NCI-H526 (cell line): ENCODE results near the gene PPP1R9A.

ENCODE experiments used
- DNase-seq, 2 experiments: peaks; one replicate each; lab custom pipeline; 2025; lab: John Stamatoyannopoulos, UW

The PPP1R9A gene

DNA sequence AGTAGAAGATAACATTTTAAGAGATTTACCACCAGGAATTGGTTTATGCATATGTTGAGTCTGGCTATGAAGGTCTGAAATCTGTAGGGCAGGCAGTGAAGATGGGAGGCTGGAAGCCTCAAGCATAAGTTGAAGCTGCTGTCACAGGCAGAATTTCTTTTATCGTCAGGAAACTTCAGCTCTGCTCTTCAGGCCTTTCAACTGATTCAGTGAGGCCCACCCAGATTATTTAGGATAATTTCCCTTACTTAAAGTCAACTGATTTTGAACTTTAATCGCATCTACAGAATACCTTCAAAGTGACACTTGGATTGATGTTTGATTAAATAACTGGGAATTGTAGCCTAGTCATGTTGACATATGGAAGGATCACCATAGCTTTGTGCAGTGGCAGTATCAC lies 190.5 kb downstream of the PPP1R9A start:
- DNase-seq = no peak

DNA sequence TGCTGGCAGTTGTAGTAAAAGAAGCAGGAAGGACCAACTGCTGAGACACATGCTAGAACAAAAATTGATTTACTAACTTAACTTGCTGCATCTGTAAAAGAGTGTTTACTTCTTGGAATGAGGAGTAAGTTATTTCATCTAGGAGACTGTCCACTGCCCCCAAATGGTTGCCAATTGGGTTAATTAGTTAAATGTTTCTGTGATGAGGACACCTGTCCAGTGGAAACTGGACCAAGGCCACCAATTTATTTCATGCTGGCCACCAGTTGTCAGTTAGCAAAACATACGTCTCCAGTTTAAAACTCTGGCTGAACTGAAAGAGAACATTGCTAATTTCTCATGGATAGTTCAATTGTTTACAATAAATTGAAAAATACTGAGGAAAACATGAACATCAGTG lies 191.7 kb downstream of the PPP1R9A start:
- DNase-seq = no peak

DNA sequence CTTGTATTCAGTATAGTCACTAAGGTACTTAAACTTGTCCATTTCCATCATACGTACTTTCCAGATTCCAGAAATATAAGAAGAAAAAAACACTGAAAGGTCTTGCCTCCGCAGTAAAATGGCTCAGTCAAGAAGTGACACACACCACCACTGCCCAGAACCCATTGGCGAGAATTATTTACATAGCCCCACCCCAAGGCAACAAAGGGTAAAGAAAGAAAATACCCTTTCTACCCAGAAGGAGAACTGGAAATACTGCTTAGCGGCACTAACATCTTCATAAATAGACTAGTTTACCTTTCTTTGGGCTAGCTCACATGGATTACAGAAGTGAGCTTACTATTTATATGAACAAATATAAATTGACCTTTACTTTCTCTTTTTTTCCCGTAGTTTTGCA lies 194.0 kb downstream of the PPP1R9A start:
- no peak for DNase-seq

DNA sequence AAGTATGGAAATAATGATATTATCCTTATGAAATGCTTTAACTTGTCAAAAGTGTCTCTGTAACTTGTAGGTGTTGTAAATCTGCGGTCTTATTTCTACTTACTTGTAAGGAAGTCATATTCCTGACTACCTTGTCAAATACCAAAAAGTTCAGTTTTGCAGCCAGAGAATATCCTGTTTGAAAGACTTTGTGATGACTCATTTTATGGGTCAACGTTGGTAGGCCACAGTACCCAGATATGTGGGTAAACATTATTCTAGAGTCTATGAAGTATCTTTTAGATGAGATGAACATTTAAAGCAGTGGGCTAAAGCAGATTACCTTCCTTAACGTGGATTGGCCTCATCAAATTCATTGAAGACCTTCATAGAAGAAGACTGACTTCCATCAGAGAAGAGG lies 195.3 kb downstream of the PPP1R9A start:
- no peak for DNase-seq

DNA sequence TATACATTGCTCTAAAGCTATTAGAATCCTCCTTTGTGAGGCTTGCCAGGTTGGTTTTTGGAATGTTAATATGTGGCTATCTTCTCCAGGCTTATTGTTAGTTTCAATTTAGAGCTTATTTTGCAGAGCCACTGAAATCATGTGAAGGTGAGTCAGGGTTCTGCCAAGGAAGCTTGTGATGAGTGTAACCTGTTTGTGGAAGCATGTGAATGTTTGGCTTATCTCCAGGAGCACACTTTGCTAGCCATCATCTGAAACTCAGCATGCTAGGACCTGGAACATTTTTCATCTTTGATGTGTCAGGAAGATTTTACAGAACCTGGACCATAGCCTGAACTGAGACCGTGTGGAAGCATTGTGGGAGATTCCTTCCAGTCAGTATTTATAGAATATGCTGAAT lies 197.3 kb downstream of the PPP1R9A start:
- no peak for DNase-seq

DNA sequence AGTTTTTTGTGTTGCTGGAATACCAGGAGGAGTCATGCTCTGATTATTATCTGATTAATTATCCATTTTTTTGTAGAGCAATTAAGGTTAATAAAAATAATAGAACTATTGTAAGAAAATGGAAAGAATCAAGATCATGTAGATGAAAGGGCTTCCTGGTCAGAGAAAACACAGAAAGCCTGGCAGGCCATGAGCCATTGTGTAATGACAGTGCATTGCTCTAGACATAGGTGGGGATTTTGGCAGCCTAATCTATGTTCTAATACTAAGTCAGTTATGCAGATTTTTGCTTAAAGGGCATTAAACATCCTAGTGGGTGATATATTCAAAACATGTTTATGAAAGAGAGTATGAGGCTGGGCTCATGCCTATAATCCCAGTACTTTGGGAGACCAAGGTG lies 198.2 kb downstream of the PPP1R9A start:
- DNase-seq = no peak

DNA sequence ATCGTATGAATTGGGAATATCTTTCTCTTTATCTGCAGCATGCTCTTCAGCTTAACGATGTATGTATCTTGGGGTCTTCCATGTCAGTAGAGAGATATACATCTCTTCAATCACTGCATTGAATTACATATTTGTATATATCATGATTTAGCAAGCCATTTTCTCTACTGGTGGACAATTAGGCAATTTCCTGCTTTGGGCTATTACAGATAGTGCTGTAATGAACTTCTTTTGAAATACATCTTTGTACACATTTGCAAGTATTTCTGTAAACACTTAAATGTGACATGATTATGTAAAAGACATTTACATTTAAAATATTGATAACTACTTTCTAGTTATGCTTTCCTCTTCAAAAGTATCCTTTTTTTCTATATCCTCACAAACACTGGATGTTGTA lies 199.0 kb downstream of the PPP1R9A start:
- no peak for DNase-seq

DNA sequence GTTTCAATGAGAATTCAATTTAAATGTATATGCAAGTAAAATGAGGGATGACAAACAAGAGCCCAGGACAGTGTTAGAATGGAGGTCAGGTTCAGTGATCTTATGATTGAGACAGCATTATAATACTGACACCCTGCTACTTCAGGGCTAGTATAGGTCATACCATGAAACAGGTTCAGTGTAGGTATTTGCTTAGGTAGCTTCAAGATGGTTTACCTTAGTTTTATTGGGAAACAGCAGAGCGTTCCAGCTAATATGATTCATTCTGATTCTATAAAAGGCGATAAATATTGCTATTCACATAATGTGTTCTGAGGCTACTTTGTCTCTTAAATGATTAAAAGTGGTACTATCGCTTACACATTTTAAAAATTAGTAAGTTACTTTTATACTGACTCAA lies 203.3 kb downstream of the PPP1R9A start:
- DNase-seq = no peak

DNA sequence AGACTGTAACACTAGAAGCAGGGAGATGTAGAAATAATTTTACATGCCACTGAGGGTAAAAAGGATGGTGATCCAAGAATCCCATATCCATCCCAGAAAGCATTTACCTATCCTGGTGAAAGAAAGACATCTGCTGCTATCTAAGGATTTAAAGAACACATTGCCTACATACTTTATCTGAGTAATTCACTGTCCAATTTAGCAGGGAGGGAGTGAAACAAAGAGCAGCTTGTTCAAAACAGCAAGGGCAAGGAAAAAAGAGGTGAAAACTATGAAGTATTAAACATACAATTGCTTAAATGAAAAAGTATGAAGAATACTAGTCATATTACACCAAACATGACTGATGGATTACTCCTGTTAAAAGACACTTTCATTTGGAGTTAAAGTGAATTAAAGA lies 206.2 kb downstream of the PPP1R9A start:
- no peak for DNase-seq

DNA sequence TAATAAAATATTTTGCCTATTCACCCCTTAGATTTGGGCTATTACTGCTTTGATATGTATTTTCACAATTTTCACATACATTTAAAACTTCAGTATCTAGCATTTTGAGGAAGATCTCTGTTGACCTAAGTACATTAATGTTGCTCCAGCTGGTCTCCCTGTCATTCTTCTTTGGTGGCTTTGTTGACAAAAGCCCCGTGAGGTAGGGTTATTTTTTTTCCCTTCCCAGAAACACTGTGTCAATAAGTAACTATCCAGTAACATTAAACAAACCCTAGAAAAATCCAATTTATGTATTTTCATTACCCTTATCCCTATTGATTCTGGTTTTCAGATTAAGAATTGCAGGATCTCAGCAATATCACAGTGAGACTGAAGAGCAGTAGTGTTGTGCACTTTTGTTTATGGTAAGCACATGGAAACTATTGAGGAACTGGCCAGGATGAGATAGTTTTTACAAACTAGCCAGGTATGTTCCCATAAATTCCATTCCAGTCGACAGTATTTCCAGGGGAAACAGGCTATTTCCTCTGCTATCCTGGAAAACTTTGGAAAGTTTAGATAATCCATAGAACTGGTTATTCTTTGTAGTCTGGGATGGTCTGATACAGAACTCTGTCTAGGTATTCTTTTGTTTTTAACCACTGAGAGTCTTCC lies 218.8 kb downstream of the PPP1R9A start:
- DNase-seq = no peak

DNA sequence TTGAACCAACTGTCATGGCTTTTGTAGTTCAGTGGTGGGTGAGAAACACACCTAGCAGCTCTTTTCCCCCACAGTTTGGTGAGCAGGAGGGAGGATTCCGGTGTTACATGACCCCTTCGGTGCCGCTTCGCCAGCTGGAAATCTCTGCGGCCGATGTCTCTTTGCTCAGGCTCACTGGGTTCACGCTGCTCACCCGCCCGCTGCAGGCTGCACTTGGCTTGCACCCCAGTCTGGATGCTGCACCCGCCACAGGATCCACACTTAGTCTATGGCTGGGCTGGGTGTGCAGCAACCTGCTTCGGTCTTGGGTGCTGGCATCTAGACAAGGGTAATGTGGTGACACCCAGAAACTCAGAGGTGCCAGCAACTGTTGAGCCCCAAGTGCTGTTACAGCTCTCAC lies 225.1 kb downstream of the PPP1R9A start:
- no peak for DNase-seq

DNA sequence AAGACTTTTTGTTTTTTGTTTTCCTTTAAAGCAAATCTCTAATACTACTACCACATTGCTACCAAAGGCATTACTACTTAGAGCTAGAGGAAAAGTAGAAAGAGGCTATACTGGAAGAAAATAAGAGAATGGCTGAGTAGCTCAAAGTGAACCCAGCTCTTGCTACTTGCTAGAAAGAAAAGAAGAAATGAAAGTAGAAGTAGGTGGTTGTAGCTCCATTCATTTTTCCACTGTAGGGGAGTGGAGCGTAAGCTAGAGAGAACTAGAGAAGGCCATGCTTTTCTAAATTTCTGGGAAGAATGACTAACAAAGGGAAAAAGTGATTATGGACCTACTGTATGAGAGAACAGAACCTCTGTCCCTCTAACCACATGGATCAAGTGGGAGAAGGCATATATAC lies 232.5 kb downstream of the PPP1R9A start:
- no peak for DNase-seq

DNA sequence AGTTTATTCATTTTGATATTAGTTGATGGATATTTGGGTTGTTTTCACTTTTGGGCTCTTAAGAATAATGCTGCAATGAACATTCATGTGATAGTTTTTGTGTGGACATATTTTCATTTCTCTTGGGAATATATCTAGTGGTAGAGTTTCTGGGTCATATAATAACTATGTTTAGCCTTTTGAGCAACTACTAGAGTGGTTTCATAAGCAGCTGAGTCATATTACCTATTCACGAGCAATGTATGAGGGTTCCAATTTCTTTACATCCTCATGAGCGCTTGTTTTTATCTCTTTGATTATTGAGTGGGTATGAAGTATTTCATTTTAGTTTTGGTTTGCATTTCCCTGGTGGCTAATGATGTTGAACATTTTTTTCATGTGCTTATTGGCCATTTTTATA lies 234.4 kb downstream of the PPP1R9A start:
- no peak for DNase-seq

DNA sequence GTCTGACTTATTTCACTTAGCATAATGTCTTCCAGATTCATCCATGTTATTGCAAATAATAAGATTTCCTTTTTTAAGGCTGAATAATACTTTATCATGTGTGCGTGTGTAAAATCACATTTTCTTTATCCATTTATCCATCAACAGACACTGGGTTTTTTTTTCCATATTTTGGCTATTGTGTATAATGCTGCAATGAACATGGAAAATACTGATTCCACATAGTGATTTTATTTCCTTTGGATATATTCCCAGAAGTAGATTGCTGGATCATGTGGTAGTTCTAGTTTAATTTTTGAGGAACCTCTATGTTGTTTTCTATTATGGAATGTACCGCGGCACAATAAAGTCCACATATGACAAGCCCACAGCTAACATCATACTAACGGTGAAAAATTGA lies 236.9 kb downstream of the PPP1R9A start:
- no peak for DNase-seq

DNA sequence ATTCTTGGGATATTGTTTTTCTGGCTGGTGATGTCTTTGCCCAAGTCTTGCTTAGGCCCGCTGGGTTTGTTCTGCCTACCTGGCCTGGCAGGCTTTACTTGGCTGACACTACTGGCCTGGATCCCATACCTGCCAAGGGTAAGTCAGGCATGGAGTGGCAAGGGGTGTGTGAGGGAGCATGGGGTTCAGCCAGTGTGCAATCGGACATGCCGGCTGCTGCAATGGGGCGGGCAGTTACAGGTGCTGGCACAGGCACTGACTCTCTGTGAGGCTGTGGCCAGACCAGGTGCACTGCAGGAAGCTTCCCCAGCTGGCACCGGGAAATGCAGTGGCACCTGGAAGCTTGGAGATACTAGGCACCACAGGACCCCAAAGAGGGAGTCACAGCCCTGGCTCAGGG lies 248.6 kb downstream of the PPP1R9A start:
- no peak for DNase-seq

DNA sequence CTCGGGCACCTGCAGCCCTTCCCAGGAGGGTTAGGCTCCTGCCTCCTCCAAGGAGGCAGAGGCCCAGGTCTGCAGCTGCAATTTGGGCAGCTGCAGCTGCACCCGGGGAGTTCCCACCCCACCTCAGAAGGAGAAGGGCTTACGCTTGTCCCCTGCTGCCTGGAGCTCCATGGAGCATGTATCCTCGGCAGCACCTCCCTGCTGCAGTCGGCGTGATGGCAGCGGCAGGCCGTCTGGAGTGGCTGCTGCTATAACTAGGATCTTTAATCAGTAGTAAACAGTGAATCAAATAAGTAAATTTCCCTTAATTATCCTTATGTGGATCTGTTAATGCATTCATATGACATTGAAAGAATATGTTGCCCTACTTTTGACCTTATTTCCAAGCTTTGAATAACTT lies 250.0 kb downstream of the PPP1R9A start:
- no peak for DNase-seq

DNA sequence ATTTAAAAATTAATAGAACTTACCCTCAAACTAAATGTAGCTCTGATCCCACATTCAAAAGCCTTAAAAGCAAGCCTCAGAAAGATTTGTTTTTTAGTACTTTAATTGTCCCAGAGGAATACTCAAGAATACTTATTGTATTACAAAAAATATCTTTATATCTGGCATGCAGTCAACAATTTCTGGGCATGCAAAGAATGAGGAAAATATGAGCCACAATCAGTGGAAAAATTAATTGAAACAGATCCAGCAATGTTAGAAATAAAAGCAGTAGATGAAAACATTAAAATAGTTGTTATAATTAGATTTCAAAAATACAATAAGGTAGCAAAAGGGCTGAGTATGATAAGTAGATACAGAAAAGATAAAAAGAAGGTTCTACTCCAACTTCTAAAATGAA lies 262.3 kb downstream of the PPP1R9A start:
- no peak for DNase-seq

DNA sequence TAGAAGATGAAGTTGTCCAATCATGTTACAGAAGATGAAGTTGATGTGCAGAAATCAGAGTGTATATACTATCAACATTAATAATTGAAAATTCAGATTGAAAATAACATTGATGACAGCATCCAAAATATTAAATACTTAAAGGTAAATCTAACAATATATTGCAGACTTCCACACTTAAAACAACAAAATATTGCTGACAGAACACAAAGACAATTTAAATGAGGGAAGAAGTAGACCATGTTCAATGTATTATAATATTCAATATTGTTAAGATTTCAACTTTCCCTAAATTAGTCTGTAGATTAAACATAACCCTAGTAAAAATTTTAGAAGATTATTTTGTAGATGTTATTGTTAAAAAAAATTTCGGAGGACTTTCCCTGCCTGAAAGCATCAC lies 265.0 kb downstream of the PPP1R9A start:
- DNase-seq = no peak

DNA sequence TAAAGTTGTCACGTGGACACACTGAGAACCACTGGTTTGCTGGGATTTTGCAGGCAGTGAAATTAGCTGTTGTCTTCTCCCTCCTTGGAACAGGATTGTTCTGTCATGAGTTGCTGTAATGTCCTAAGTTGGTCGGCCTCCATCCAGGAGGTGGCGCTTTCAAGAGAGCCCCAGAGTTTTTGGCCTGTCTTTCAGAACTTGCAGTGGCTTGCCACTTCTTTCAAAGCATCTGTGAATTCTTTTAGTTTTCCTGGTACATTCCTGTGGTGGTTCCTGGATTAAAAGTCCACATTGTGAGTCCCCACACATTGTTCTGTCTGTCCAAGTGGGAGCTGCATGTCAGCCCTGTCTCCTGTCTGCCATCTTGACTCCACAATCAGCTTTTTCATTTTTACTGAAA lies 283.1 kb downstream of the PPP1R9A start:
- no peak for DNase-seq

DNA sequence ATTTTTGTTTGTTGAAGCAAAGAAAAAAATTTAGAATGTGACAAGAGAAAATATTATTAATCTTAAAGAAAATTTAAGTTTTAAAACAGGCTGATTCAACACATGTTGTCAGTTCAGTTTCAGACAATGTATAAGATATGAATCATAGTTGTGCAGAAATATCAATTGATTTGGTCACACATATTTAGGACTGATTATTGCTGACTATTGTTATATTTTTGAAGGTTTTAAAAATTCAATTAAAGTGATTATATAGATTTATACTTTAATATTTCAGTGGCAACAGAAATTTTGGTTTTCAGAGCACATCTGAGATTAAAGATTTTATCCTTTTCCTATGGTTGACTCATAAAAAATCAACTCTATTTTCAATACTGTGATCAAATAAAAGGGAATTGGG lies 284.4 kb downstream of the PPP1R9A start:
- no peak for DNase-seq

DNA sequence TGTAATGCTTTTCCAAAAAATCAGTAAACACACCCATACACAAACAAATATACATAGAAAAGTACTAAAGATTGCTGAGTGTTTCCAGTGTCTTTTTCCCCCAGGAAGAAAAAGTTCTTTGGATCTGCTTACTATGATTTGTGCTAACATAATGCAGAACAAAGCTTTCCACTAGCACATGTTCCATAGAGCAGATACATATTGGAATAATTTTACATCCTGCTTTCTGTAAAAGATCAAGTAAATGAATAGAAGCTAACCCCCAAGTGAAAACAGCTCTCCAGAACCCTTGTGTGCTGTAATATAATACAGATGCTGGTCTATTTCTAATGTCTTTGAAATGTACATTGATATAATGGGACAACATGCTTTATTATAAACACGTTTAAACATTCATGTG lies 291.5 kb downstream of the PPP1R9A start:
- no peak for DNase-seq

DNA sequence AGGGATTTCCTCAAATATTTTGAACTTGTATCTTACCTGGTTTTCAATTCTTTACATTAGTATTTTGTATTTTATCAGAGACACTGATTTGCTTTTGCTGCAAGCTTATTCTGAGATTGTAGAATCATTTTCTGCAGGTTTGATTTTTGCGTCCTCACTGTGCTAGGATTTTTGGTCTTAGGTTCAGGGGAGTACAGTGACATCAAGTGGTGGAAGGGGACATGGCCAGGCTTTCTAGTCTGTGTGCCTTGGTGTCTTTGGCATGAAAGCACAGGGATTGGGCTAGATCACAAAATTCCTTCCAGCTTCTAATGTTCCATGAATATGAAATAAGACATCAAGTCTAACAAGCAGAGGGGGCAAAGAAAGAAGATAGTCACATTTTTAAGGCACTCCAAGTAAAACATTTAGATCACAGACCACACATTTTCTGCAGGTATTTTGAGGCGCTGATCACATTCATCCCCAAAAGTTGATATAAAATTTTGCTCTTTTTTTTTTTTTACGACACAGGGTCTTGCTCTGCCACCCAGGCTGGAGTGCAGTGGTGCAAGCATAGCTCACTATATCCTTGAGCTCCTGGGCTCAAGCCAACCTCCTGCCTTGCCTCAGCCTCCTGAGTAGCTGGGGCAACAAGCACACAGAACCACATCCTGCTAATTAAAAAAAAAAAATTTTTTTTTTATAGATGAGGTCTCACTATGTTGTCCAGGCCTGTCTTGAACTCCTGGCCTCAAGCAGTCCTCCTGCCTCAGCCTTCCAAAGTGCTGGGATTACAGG lies 292.6 kb downstream of the PPP1R9A start:
- peak; percentile 53 to 79 for DNase-seq

DNA sequence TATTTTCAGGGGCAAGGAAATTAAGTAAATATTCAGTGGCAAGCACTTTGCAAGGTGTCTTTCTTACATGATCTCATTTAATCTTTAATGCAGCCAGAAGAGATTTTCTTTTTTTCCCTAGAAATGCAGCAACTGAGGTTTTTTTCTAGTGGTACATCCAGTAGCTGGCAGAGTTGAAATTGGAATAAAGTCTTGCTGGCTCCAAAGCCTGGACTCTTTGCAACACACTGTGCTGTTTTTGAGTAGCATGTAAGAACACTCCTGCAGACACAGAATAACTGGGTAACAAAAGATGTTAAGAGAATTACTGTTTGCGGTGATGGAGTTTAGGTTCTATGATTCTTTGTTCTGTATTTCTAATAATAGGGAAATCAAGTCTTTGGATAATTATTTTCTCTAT lies 293.3 kb downstream of the PPP1R9A start:
- no peak for DNase-seq

DNA sequence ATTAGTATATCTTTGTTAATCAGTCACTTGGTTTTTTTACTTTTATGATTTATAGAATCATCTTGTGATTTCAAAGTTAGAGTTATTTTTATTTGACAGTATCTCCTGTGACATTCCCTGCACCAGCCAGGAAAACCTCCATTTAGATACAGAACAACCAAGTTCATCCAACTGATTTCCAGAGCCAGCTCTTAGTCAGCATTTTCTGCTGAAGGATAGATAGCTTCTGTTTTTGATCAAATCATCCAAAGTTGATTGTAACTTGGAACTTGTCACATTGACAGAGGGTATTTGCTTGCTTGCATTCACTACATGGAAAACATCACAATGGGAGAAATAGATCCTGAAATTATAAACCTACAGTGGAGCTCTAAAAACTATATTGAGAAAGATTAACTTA lies 294.3 kb downstream of the PPP1R9A start:
- no peak for DNase-seq
